ENCODE data around the gene CCDC148. TPM values are rescaled to one million over a fixed set of nuclear protein-coding genes. Genes with fewer than 3 reads are reported as not detected.

CCDC148 gene
- total and polyA plus RNA-seq, 10 of the 15 experiments (the other 5 are each of a cell fraction or from before 2014, with no cell fraction given) = 0.07 to 0.30 (median 0.18) TPM; not detected in 7

DNA sequence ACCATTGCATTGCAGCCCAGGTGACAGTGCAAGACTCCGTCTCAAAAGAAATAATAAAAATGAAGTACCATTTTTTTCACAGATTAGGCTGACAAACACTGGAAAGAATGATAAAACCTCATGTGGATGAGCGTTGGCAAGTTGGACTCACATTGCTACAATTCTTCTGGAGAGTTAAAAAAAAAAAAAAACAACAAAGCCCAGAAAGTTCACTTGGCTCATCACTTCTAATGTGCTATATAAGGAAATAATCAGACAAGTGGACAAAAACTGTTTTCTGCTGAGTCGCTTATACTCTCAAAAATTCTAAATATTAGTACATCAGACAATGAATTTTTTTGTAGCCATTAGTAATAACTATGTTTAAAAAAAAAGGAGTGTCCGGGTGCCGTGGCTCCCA is 38.6 kb upstream of the CCDC148 start (continued):
- TF ChIP-seq SKIL (IDR thresholded peaks at IDR 0.05; ENCODE audit: low read depth, poor library complexity, severe bottlenecking) (no peak), SREBF2 (IDR thresholded peaks at IDR 0.05; ENCODE audit: low read length) (no peak), PML (IDR thresholded peaks at IDR 0.05; ENCODE audit: low read length) (no peak), KAT2A (conservative IDR thresholded peaks at IDR 0.05; ENCODE audit: control insufficient read depth, low read depth, low read length) (no peak), RBBP5 (conservative IDR thresholded peaks at IDR 0.05) (no peak), BCL11A (IDR thresholded peaks at IDR 0.05; ENCODE audit: low read depth, low read length) (no peak)
- TF ChIP-seq, protein P1, sequence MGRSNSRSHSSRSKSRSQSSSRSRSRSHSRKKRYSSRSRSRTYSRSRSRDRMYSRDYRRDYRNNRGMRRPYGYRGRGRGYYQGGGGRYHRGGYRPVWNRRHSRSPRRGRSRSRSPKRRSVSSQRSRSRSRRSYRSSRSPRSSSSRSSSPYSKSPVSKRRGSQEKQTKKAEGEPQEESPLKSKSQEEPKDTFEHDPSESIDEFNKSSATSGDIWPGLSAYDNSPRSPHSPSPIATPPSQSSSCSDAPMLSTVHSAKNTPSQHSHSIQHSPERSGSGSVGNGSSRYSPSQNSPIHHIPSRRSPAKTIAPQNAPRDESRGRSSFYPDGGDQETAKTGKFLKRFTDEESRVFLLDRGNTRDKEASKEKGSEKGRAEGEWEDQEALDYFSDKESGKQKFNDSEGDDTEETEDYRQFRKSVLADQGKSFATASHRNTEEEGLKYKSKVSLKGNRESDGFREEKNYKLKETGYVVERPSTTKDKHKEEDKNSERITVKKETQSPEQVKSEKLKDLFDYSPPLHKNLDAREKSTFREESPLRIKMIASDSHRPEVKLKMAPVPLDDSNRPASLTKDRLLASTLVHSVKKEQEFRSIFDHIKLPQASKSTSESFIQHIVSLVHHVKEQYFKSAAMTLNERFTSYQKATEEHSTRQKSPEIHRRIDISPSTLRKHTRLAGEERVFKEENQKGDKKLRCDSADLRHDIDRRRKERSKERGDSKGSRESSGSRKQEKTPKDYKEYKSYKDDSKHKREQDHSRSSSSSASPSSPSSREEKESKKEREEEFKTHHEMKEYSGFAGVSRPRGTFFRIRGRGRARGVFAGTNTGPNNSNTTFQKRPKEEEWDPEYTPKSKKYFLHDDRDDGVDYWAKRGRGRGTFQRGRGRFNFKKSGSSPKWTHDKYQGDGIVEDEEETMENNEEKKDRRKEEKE (IDR thresholded peaks at IDR 0.05) = no peak

DNA sequence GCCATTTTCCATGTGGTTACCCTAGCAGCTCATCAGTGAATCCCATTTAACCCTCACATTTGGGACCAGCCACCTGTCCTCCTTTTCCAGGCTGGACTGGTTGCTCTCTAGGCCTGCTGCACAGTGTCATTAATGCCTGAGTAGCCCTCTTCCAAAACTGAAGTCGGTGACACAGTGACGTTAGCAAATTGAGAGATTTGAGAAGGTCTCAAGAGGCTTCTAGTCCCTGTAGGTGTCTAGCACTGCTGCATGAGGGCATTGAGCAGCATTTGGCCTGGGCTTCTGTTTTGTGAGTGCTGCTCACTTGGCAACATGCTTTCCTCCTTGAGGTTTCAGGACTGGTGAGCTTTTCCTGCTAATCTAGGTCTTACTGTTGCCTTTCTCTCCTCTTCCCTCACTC is 36.9 kb upstream of the CCDC148 start:
- H3K27ac ChIP-seq (ENCODE audit: control insufficient read depth, insufficient read depth) = no peak overlapping the region
- DNase-seq (ENCODE audit: low read depth, low spot score) (no peak), ATAC-seq (no peak), FAIRE-seq (no peak)
- H3K27me3 ChIP-seq (replicated peaks in 1 of 2; ENCODE audit: control insufficient read depth in 2 of 2, insufficient read depth in 2 of 2, low read length in 1 of 2) = no peaks in the 10 kb centered on the region
- no peaks in the 10 kb centered on the region for H3K9me3 ChIP-seq (replicated peaks; ENCODE audit: control insufficient read depth, insufficient read depth, low read length)
- no TSS peak for BruUV-seq (replicated peaks)
- TF ChIP-seq ZNF622 (IDR thresholded peaks at IDR 0.05) (no peak), ATF7 (IDR thresholded peaks at IDR 0.05; ENCODE audit: low read depth) (no peak), TBL1XR1 (IDR thresholded peaks at IDR 0.05; ENCODE audit: low read depth, low read length) (no peak), RB1 (IDR thresholded peaks at IDR 0.05; ENCODE audit: borderline replicate concordance) (no peak)
- ChIA-PET RAD21 (ENCODE audit: unreplicated experiment) (no interaction called here), CTCF (no interaction called here), SMC1A (ENCODE audit: uncharacterized antibody, unreplicated experiment) (interaction anchor here (1.3 kb wide), 1 partner anchor 11 kb away, joined by 6 read pairs; no protein-coding TSS in a partner anchor), POLR2A (no interaction called here)
- in situ Hi-C loops (cut with MboI) (no loop called here), intact Hi-C loops (cut with micrococcal nuclease; ENCODE audit: unreplicated experiment) (loop anchor here (5.0 kb wide), 1 partner anchor 189 kb away; no protein-coding TSS in a partner anchor)
- H3K4me3 ChIP-seq = no peak overlapping the region
- H3K36me3 ChIP-seq (ENCODE audit: control insufficient read depth in 2 of 2, insufficient read depth in 2 of 2, low read length in 1 of 2) = no peaks in the 10 kb centered on the region
- H3K4me2 ChIP-seq (ENCODE audit: control insufficient read depth, insufficient read depth) = no peak overlapping the region
- H3K9ac ChIP-seq (ENCODE audit: control insufficient read depth, insufficient read depth, low read length) = no peak overlapping the region
- H3K79me2 ChIP-seq (ENCODE audit: control insufficient read depth, insufficient read depth, low read length) = no peaks in the 10 kb centered on the region
- peak overlapping the region; percentile 26; the same call in 1 of the 2 replicates for H2AFZ ChIP-seq (ENCODE audit: control insufficient read depth, low read depth, low read length)
- WGBS (ENCODE audit: insufficient coverage, insufficient replicate concordance, low lambda C conversion rate, missing lambda C conversion rate) = 18% methylated on average over 2 of the region's 2 CpGs
- no peaks in the 10 kb centered on the region for H3K4me1 ChIP-seq (ENCODE audit: control insufficient read depth, insufficient read depth, low read length)
- no peaks in the 10 kb centered on the region; the same call in 1 of the 2 replicates for H4K20me1 ChIP-seq (ENCODE audit: control insufficient read depth, insufficient read depth)
